GM23248 (cell line): ENCODE measurements around the gene GP2. TPM values are rescaled to one million over a fixed set of nuclear protein-coding genes. Genes with fewer than 3 reads are reported as not detected.

Experiments used
- DNase-seq: peaks from one replicate; pipeline ENCODE4 v3.0.0-alpha.2; 2015
- H2AFZ ChIP-seq: fragments of 200-600 bp; sonication (generic); 2 replicates; pipeline ENCODE4 v1.6.1; 2016; ENCODE audit warnings: antibody characterized with exemption
- H3F3A ChIP-seq: fragments of 200-600 bp; sonication (generic); 2 replicates; pipeline ENCODE4 v1.6.1; 2016; ENCODE audit warnings: mild to moderate bottlenecking, antibody characterized with exemption, mixed run types; ENCODE audit not compliant: insufficient read depth
- H3K27ac ChIP-seq: fragments of 200-600 bp; sonication (generic); 2 replicates; pipeline ENCODE4 v1.5.1; 2016; ENCODE audit warnings: mild to moderate bottlenecking
- H3K27me3 ChIP-seq: fragments of 200-600 bp; sonication (generic); replicated peaks from 2 replicates; pipeline ENCODE4 v1.6.1; 2016; ENCODE audit warnings: mild to moderate bottlenecking; ENCODE audit not compliant: insufficient read depth
- H3K36me3 ChIP-seq: fragments of 200-600 bp; sonication (generic); 2 replicates; pipeline ENCODE4 v1.6.1; 2016; ENCODE audit warnings: low read depth, mild to moderate bottlenecking
- H3K4me1 ChIP-seq: fragments of 200-600 bp; sonication (generic); 2 replicates; pipeline ENCODE4 v1.6.1; 2016; ENCODE audit warnings: mild to moderate bottlenecking; ENCODE audit not compliant: insufficient read depth
- H3K4me2 ChIP-seq: fragments of 200-600 bp; sonication (generic); one replicate; pipeline ENCODE4 v1.6.1; 2016; ENCODE audit warnings: mild to moderate bottlenecking; ENCODE audit not compliant: unreplicated experiment
- H3K4me3 ChIP-seq: fragments of 200-600 bp; sonication (generic); 2 replicates; pipeline ENCODE4 v1.5.1; 2016; ENCODE audit warnings: mild to moderate bottlenecking
- H3K79me2 ChIP-seq: fragments of 200-600 bp; sonication (generic); 2 replicates; pipeline ENCODE4 v1.6.1; 2016; ENCODE audit warnings: mild to moderate bottlenecking; ENCODE audit not compliant: insufficient read depth
- H3K9ac ChIP-seq: fragments of 200-600 bp; sonication (generic); 2 replicates; pipeline ENCODE4 v1.6.1; 2016; ENCODE audit warnings: mild to moderate bottlenecking
- H3K9me2 ChIP-seq: fragments of 200-600 bp; sonication (generic); 2 replicates; pipeline ENCODE4 v1.6.1; 2016; ENCODE audit warnings: mixed run types, mild to moderate bottlenecking, moderate library complexity; ENCODE audit not compliant: insufficient read depth
- H3K9me3 ChIP-seq: fragments of 200-600 bp; sonication (generic); one replicate; pipeline ENCODE4 v1.6.1; 2017; ENCODE audit warnings: low read depth
- H4K20me1 ChIP-seq: fragments of 200-600 bp; sonication (generic); 2 replicates; pipeline ENCODE4 v1.6.0; 2016; ENCODE audit not compliant: insufficient read depth
- EZH2 ChIP-seq: fragments of 200-600 bp; sonication (generic); IDR thresholded peaks from 2 replicates; pipeline ENCODE4 v1.6.1; 2018; ENCODE audit warnings: antibody characterized with exemption, mild to moderate bottlenecking; ENCODE audit not compliant: insufficient read depth, poor library complexity, severe bottlenecking
- EZH2phosphoT487 ChIP-seq: fragments of 200-600 bp; sonication (generic); IDR thresholded peaks from 2 replicates; pipeline ENCODE4 v1.6.1; 2018; ENCODE audit warnings: antibody characterized with exemption, moderate library complexity, mild to moderate bottlenecking, low read depth; ENCODE audit not compliant: insufficient read depth
- WGBS, 2 experiments: methylation state at CpG; one replicate each; pipeline ENCODE4 v1.1.6; 2015 to 2017; ENCODE audit warnings: low lambda C conversion rate in 2 of 2, low coverage in 1 of 2; ENCODE audit errors: missing lambda C conversion rate in 2 of 2; 5-methylcytosine and 5-hydroxymethylcytosine counted together
- in situ Hi-C: fragments of 300-500 bp; cut with MboI; formaldehyde crosslinking; loops from 2 replicates; pipeline ENCODE4 v1.15.0; 2020
- polyA plus RNA-seq: library from polyadenylated mRNA; unstranded; fragments of >200 nt; fragmentation: Nextera tagmentation; extraction: Ambion mirVana; gene quantifications from 2 replicates; pipeline ENCODE4 v1.2.1, GENCODE V29; 2016
- total RNA-seq: library from RNA; depleted of rRNA; stranded (reverse); fragments of >200 nt; shearing (Covaris generic); gene quantifications from 2 replicates; pipeline ENCODE4 v1.2.3, GENCODE V29; 2014

Gene GP2
- total and polyA plus RNA-seq, 2 experiments from 2014 or later: not detected

GRCh38 chr16:20339744-20340143 lies 12.4 kb upstream of the GP2 start:
- Histone ChIP-seq H3K9me3 (no peaks in the 10 kb centered on the region), H4K20me1 (no peaks in the 10 kb centered on the region), H2AFZ (no peak overlapping the region), H3K9me2 (no peaks in the 10 kb centered on the region), H3K36me3 (no peaks in the 10 kb centered on the region), H3K4me1 (no peaks in the 10 kb centered on the region), H3F3A (no peaks in the 10 kb centered on the region), H3K4me2 (no peak overlapping the region), H3K79me2 (no peaks in the 10 kb centered on the region), H3K27ac (no peak overlapping the region), H3K4me3 (no peak overlapping the region), H3K9ac (no peak overlapping the region), H3K27me3 (no peaks in the 10 kb centered on the region)
- in situ Hi-C loops: no loop called here
- WGBS, 2 experiments: 62 to 73% methylated on average over 3 of the region's 3 CpGs
- TF ChIP-seq EZH2phosphoT487 (no peak), EZH2 (no peak)
- DNase-seq: no peak

- Histone ChIP-seq H3K79me2 (no peaks in the 10 kb centered on the region), H3K27me3 (no peaks in the 10 kb centered on the region), H4K20me1 (no peaks in the 10 kb centered on the region), H3F3A (no peaks in the 10 kb centered on the region), H3K36me3 (no peaks in the 10 kb centered on the region), H3K9ac (no peak overlapping the region), H3K9me2 (no peaks in the 10 kb centered on the region), H3K4me2 (no peak overlapping the region), H3K4me1 (no peaks in the 10 kb centered on the region), H2AFZ (no peak overlapping the region), H3K27ac (no peak overlapping the region), H3K9me3 (no peaks in the 10 kb centered on the region), H3K4me3 (no peak overlapping the region)
- no peak for DNase-seq
- TF ChIP-seq EZH2phosphoT487: no peak
- no peak for TF ChIP-seq EZH2
- 3% methylated on average over 2 of the region's 2 CpGs for WGBS, 2 experiments
- in situ Hi-C loops: no loop called here
Measured at GRCh38 chr16:20336955-20337354, 9.6 kb upstream of the GP2 start.

- Histone ChIP-seq H3F3A (no peaks in the 10 kb centered on the region), H3K4me2 (no peak overlapping the region), H3K27ac (no peak overlapping the region), H3K9ac (no peak overlapping the region), H3K27me3 (no peaks in the 10 kb centered on the region), H4K20me1 (no peaks in the 10 kb centered on the region), H3K4me3 (no peak overlapping the region), H3K9me2 (no peaks in the 10 kb centered on the region), H3K36me3 (no peaks in the 10 kb centered on the region), H2AFZ (no peak overlapping the region), H3K79me2 (no peaks in the 10 kb centered on the region), H3K9me3 (no peaks in the 10 kb centered on the region), H3K4me1 (no peaks in the 10 kb centered on the region)
- in situ Hi-C loops: no loop called here
- 9 to 13% methylated on average over 1 of the region's 1 CpG for WGBS, 2 experiments
- TF ChIP-seq EZH2phosphoT487 (no peak), EZH2 (no peak)
- DNase-seq: no peak
Measured at GRCh38 chr16:20334396-20334795, 7.1 kb upstream of the GP2 start.

- no peaks in the 10 kb centered on the region for H3K27me3 ChIP-seq
- H3K79me2 ChIP-seq: no peaks in the 10 kb centered on the region
- no peaks in the 10 kb centered on the region for H3K36me3 ChIP-seq
- H4K20me1 ChIP-seq: no peaks in the 10 kb centered on the region
- H3K9ac ChIP-seq: no peak overlapping the region
- TF ChIP-seq EZH2: no peak
- TF ChIP-seq EZH2phosphoT487: no peak
- H3K4me2 ChIP-seq: no peak overlapping the region
- in situ Hi-C loops: no loop called here
- H3F3A ChIP-seq: no peaks in the 10 kb centered on the region
- H3K9me3 ChIP-seq: no peaks in the 10 kb centered on the region
- DNase-seq: no peak
- H3K9me2 ChIP-seq: no peaks in the 10 kb centered on the region
- WGBS, 2 experiments: 29 to 40% methylated on average over 5 of the region's 5 CpGs
- H2AFZ ChIP-seq: no peak overlapping the region
- no peak overlapping the region for H3K27ac ChIP-seq
- H3K4me1 ChIP-seq: no peaks in the 10 kb centered on the region
- no peak overlapping the region for H3K4me3 ChIP-seq
Measured at GRCh38 chr16:20333120-20333519, 5.8 kb upstream of the GP2 start.

GRCh38 chr16:20332411-20332810 lies 5.1 kb upstream of the GP2 start:
- in situ Hi-C loops: no loop called here

More at GRCh38 chr16:20332411-20332810, 5.1 kb upstream of the GP2 start:
- H3K27me3 ChIP-seq: no peaks in the 10 kb centered on the region
- no peak overlapping the region for H2AFZ ChIP-seq
- no peak for DNase-seq
- H3K9me3 ChIP-seq: no peaks in the 10 kb centered on the region
- 32 to 41% methylated on average over 8 of the region's 8 CpGs for WGBS, 2 experiments
- H3K4me2 ChIP-seq: no peak overlapping the region
- no peaks in the 10 kb centered on the region for H4K20me1 ChIP-seq
- no peak overlapping the region for H3K4me3 ChIP-seq
- no peak overlapping the region for H3K27ac ChIP-seq
- H3F3A ChIP-seq: no peaks in the 10 kb centered on the region
- TF ChIP-seq EZH2phosphoT487: no peak
- no peak for TF ChIP-seq EZH2
- H3K9me2 ChIP-seq: no peaks in the 10 kb centered on the region
- no peak overlapping the region for H3K9ac ChIP-seq
- no peaks in the 10 kb centered on the region for H3K79me2 ChIP-seq
- H3K36me3 ChIP-seq: no peaks in the 10 kb centered on the region
- H3K4me1 ChIP-seq: no peaks in the 10 kb centered on the region
